Measurements from ENCODE around the gene FAM227A. TPM values are rescaled to one million over a fixed set of nuclear protein-coding genes. Genes with fewer than 3 reads are reported as not detected.
A peak's percentile ranks its signal among the peaks of the same experiment; 100 is the strongest.
"Not testable (repeated sequence)": the region's sequence is repeated elsewhere in the genome, so short reads cannot be mapped to it uniquely, and the experiment has no call there.

FAM227A gene
- total RNA-seq, 5 donors from 2014 or later (not counting 1 experiment from before 2014, with no cell fraction given): 0.06 to 1.1 (median 0.41) TPM; not detected in 1

DNA sequence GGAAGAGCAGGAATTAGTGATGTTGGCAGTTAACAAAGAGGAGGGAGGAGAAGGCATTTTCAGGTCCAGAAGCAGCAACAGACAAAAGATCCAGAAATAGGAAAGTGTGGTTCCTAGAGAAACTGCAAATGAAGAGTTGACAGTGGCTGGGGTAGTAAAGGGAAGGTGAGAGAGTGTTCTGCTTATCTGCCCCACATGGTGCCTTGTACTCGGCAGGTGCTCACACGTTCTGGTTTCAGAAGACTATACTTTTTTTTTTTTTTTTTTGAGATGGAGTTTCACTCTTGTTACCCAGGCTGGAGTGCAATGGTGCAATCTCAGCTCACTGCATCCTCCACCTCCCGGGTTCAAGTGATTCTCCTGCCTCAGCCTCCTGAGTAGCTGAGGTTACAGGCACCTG, 73.3 kb downstream of the FAM227A start:
- H3K9me3 ChIP-seq; H3K27ac Mint-ChIP-seq; H3K9me3 Mint-ChIP-seq; DNase-seq; H3K27ac ChIP-seq (ENCODE audit: low read length); H3K27me3 ChIP-seq (replicated peaks in 1 of 2; ENCODE audit: control insufficient read depth in 2 of 2, extremely low read depth in 1 of 2, insufficient read depth in 2 of 2, low read length in 1 of 2); CTCF ChIA-PET; H3K4me3 Mint-ChIP-seq; H3K4me1 Mint-ChIP-seq; ATAC-seq (replicated peaks in 1 of 4); H3K36me3 Mint-ChIP-seq; H3K4me1 ChIP-seq (ENCODE audit: control insufficient read depth in 1 of 2, extremely low read depth in 1 of 2, insufficient read depth in 2 of 2, low read length in 2 of 2); H3K4me3 ChIP-seq (ENCODE audit: control insufficient read depth in 1 of 2, extremely low read depth in 1 of 2, low read length in 1 of 2); POLR2A ChIA-PET; H3K36me3 ChIP-seq (ENCODE audit: control insufficient read depth in 2 of 2, extremely low read depth in 1 of 2, insufficient read depth in 1 of 2, low read length in 1 of 2): not testable (repeated sequence)
- H3K27me3 Mint-ChIP-seq: peaks cover 0 to 13% of the 10 kb centered on the region in 2 donors
- WGBS (ENCODE audit: insufficient coverage): 71% methylated on average over 1 of the region's 3 CpGs

DNA sequence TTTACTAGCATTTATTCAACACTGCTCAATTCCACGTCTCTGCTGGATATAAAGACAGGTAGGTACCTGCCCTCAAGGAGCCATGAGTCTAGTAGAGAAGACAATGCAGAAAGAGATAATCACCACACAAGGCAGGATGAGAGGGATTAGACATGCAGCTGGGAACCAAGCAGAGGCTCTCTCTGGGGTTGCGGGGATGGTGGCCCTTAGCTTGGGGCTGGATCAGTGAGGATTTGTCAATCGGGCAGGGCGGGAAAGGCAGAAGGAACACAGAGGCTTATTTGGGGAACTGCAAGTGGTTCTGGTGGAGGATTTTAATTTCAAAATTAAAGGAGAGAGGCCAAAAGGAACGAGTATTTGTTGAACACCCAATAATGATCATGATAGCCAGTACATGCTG, 77.7 kb downstream of the FAM227A start:
- DNase-seq: no peak
- Histone ChIP-seq H3K4me1 (ENCODE audit: control insufficient read depth in 1 of 2, extremely low read depth in 1 of 2, insufficient read depth in 2 of 2, low read length in 2 of 2) (no peaks in the 10 kb centered on the region), H3K27ac (ENCODE audit: low read length) (no peak overlapping the region), H3K27me3 (replicated peaks in 1 of 2; ENCODE audit: control insufficient read depth in 2 of 2, extremely low read depth in 1 of 2, insufficient read depth in 2 of 2, low read length in 1 of 2) (no peaks in the 10 kb centered on the region), H3K4me3 (ENCODE audit: control insufficient read depth in 1 of 2, extremely low read depth in 1 of 2, low read length in 1 of 2) (no peak overlapping the region), H3K9me3 (no peaks in the 10 kb centered on the region), H3K36me3 (ENCODE audit: control insufficient read depth in 2 of 2, extremely low read depth in 1 of 2, insufficient read depth in 1 of 2, low read length in 1 of 2) (no peaks in the 10 kb centered on the region)
- Mint-ChIP-seq H3K9me3 (no peaks in the 10 kb centered on the region), H3K4me3 (no peak overlapping the region), H3K27me3 (peaks cover 0 to 13% of the 10 kb centered on the region in 2 donors), H3K4me1 (no peaks in the 10 kb centered on the region), H3K27ac (no peak overlapping the region), H3K36me3 (no peaks in the 10 kb centered on the region)
- CTCF ChIA-PET: no interaction called here
- POLR2A ChIA-PET: interaction anchor here in 1 of 2 donors (0.5 kb wide), 1 partner anchor 628 kb away, joined by 6 read pairs; no protein-coding TSS in a partner anchor
- no peak for ATAC-seq (replicated peaks in 1 of 4)
- 75% methylated on average over 4 of the region's 5 CpGs for WGBS (ENCODE audit: insufficient coverage)

DNA sequence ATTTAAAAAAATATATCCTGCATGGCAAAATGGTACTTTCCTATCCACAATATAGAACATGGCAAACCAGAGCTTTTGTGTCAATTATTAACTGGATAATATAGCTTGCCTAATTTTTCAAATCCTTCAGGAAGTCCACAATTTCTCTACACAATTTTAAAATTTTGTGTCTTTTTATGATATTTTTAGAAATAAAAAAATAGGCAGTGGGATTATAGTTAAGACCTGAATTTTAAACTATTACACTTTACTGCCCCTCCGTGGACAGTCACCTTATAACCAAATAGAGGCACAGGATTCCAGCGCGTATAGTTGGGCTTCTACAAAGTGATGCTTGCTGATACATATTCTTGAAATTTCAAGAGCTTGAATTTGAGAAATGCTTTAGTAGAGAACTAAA, 84.1 kb downstream of the FAM227A start:
- H3K36me3 Mint-ChIP-seq: no peaks in the 10 kb centered on the region
- Histone ChIP-seq H3K4me1 (ENCODE audit: control insufficient read depth in 1 of 2, extremely low read depth in 1 of 2, insufficient read depth in 2 of 2, low read length in 2 of 2) (peaks cover 9 to 19% of the 10 kb centered on the region in 2 experiments), H3K36me3 (ENCODE audit: control insufficient read depth in 2 of 2, extremely low read depth in 1 of 2, insufficient read depth in 1 of 2, low read length in 1 of 2) (no peaks in the 10 kb centered on the region), H3K27ac (ENCODE audit: low read length) (no peak overlapping the region), H3K4me3 (ENCODE audit: control insufficient read depth in 1 of 2, extremely low read depth in 1 of 2, low read length in 1 of 2) (no peak overlapping the region), H3K27me3 (replicated peaks in 1 of 2; ENCODE audit: control insufficient read depth in 2 of 2, extremely low read depth in 1 of 2, insufficient read depth in 2 of 2, low read length in 1 of 2) (no peaks in the 10 kb centered on the region), H3K9me3 (no peaks in the 10 kb centered on the region)
- H3K4me1 Mint-ChIP-seq: peaks cover 12 to 18% (median 15%) of the 10 kb centered on the region in 3 donors
- POLR2A ChIA-PET: no interaction called here
- no peaks in the 10 kb centered on the region for H3K9me3 Mint-ChIP-seq
- H3K27me3 Mint-ChIP-seq: no peaks in the 10 kb centered on the region
- CTCF ChIA-PET: interaction anchor here in 1 of 2 donors (0.5 to 1.0 kb wide), 3 partner anchors 386 to 760 kb away, joined by 3 to 5 read pairs (median 4); no protein-coding TSS in a partner anchor
- no peak overlapping the region for H3K27ac Mint-ChIP-seq
- no peak for ATAC-seq (replicated peaks in 1 of 4)
- no peak overlapping the region for H3K4me3 Mint-ChIP-seq
- peak in 17 of 35 experiments; percentile 5 to 61 (median 15) for DNase-seq
- whole genome bisulfite sequencing (ENCODE audit: insufficient coverage): 30% methylated on average over 2 of the region's 3 CpGs

DNA sequence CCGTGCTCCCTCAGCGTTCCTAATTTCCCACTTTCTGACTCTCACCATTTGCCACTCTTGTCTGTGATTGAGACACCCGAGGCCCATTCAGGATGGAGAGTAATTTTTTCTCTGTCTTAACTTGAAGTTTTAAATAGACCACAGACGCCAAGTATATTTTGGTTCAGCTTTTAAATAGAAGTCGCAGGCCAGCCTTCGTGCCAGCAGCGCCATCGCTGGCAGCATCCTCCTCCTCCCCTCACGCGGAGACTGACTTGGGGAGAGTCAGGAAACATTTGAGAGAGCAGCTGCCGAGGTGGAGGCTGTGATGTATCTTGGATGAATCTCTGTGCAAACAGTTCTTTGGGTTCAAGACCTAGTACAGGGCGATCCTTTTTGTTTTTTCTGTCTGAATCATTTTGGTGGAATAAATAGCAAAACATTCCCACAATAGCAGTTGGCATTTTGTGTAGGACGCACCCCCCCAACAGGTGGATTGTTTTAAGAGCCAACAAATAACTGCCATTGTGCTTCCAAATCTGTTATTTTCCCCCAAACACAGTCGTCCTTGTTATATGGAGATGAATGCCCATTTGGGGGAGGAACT, 85.3 kb downstream of the FAM227A start:
- peak; percentile 25 to 34 (median 30) for ATAC-seq (replicated peaks in 1 of 4)
- Mint-ChIP-seq H3K27ac (peak overlapping the region; percentile 66 to 82), H3K27me3 (no peaks in the 10 kb centered on the region), H3K4me3 (peak overlapping the region; percentile 84 to 89 (median 88)), H3K36me3 (no peaks in the 10 kb centered on the region), H3K4me1 (peaks cover 12 to 18% (median 15%) of the 10 kb centered on the region in 3 donors), H3K9me3 (no peaks in the 10 kb centered on the region)
- no peaks in the 10 kb centered on the region for H3K36me3 ChIP-seq (ENCODE audit: control insufficient read depth in 2 of 2, extremely low read depth in 1 of 2, insufficient read depth in 1 of 2, low read length in 1 of 2)
- H3K4me1 ChIP-seq (ENCODE audit: control insufficient read depth in 1 of 2, extremely low read depth in 1 of 2, insufficient read depth in 2 of 2, low read length in 2 of 2): peaks cover 9 to 19% of the 10 kb centered on the region in 2 experiments
- CTCF ChIA-PET: interaction anchor here in 1 of 2 donors (0.5 to 1.2 kb wide), 3 partner anchors 111 to 519 kb away, joined by 3 to 4 read pairs (median 4); partner anchors contain the start of gene TOMM22
- no peaks in the 10 kb centered on the region for H3K27me3 ChIP-seq (replicated peaks in 1 of 2; ENCODE audit: control insufficient read depth in 2 of 2, extremely low read depth in 1 of 2, insufficient read depth in 2 of 2, low read length in 1 of 2)
- no peaks in the 10 kb centered on the region for H3K9me3 ChIP-seq
- H3K4me3 ChIP-seq (ENCODE audit: control insufficient read depth in 1 of 2, extremely low read depth in 1 of 2, low read length in 1 of 2): peak overlapping the region; percentile 69 to 89
- peak in 31 of 35 experiments; percentile 5 to 56 (median 26) for DNase-seq
- H3K27ac ChIP-seq (ENCODE audit: low read length): peak overlapping the region; percentile 70
- WGBS (ENCODE audit: insufficient coverage): no CpG with 5 or more reads among the region's 14 CpGs
- POLR2A ChIA-PET: interaction anchor here in 1 of 2 donors (0.6 kb wide), 1 partner anchor 174 kb away, joined by 5 read pairs; no protein-coding TSS in a partner anchor

DNA sequence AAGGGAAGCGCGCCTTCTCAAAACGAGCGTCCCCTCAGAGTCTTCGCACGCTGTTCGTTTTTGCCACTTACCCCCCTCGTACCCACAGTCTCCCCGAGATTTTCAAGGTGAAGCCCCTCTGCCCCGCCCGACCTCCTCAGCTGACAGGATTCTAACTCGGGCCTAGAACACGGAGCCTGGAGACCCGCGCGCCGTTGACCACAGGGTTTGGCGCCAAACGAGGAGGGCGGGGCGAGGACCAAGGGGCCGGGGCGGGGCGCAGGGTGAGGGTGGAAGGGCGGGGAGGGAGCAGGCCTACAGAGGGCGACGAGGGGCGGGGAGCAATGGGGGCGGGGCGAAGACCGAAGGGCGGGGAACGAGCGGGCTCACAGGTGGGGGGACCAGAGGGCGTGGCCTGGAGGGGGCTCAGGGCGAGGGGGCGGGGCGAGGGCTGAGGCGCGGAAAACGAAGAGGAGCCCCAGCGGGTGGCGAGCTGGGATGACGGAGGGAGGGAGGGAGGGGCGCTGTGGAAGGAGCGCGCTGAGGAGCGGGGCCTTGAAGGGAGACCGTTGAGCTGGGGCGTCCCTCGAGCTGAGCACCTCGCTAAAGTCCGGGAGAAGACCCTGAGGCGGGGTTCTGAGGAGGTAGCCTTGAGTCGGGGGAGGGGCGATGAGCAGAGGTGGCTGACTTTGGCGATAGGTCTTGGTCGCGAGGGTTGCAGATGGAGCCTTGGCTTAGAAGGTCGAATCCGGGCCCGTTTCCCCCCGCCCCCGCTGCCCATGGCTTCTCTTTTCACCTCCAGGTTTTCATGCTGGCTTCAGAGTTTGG, 86.0 kb downstream of the FAM227A start, which contains the start of gene DMC1:
TSS of gene DMC1 (minus strand) at position 212 of the 807 bp plus-strand sequence. CDS start 1,927 bp downstream, outside the sequence.
- Histone ChIP-seq H3K4me3 (ENCODE audit: control insufficient read depth in 1 of 2, extremely low read depth in 1 of 2, low read length in 1 of 2) (peak within 1 kb of the TSS; percentile 69 to 89), H3K9me3 (no peaks in the 10 kb centered on the region), H3K4me1 (ENCODE audit: control insufficient read depth in 1 of 2, extremely low read depth in 1 of 2, insufficient read depth in 2 of 2, low read length in 2 of 2) (peaks cover 9 to 19% of the 10 kb centered on the region in 2 experiments), H3K27ac (ENCODE audit: low read length) (peak within 1 kb of the TSS; percentile 70), H3K36me3 (ENCODE audit: control insufficient read depth in 2 of 2, extremely low read depth in 1 of 2, insufficient read depth in 1 of 2, low read length in 1 of 2) (no peaks in the 10 kb centered on the region), H3K27me3 (replicated peaks in 1 of 2; ENCODE audit: control insufficient read depth in 2 of 2, extremely low read depth in 1 of 2, insufficient read depth in 2 of 2, low read length in 1 of 2) (no peaks in the 10 kb centered on the region)
- DNase-seq (peak; percentile 87 to 99 (median 96)), ATAC-seq (replicated peaks in 1 of 4) (peak; percentile 88 to 94 (median 90))
- Mint-ChIP-seq H3K4me3 (peak within 1 kb of the TSS; percentile 84 to 89 (median 88)), H3K27ac (peak within 1 kb of the TSS; percentile 66 to 82), H3K4me1 (peaks cover 12 to 18% (median 15%) of the 10 kb centered on the region in 3 donors), H3K9me3 (no peaks in the 10 kb centered on the region), H3K36me3 (no peaks in the 10 kb centered on the region), H3K27me3 (no peaks in the 10 kb centered on the region)
- WGBS (ENCODE audit: insufficient coverage): 0% methylated on average over 46 of the region's 64 CpGs
- CTCF ChIA-PET: interaction anchor here in 1 of 2 donors (0.5 to 1.2 kb wide), 4 partner anchors 112 to 1380 kb away, joined by 3 to 5 read pairs (median 4); partner anchors contain the start of gene TOMM22
- POLR2A ChIA-PET: interaction anchor here (0.5 to 0.6 kb wide), 3 partner anchors 174 to 300 kb away, joined by 4 to 5 read pairs (median 4); no protein-coding TSS in a partner anchor
